Medulla oblongata (tissue), 1 donor: ENCODE results near the gene SERHL2.
"Not testable (repeated sequence)": the region's sequence is repeated elsewhere in the genome, so short reads cannot be mapped to it uniquely, and the experiment has no call there.

Experiments
- DNase-seq: peaks from one replicate; pipeline ENCODE4 v3.0.0-alpha.2; 2015; ENCODE audit errors: extremely low spot score

The SERHL2 gene

GRCh38 chr22:42574046-42574445, 20.3 kb downstream of the SERHL2 start:
- DNase-seq, result not testable (repeated sequence)

GRCh38 chr22:42574468-42574867, 20.7 kb downstream of the SERHL2 start:
- not testable (repeated sequence) for DNase-seq

GRCh38 chr22:42575996-42576574, 22.3 kb downstream of the SERHL2 start:
- not testable (repeated sequence) for DNase-seq

GRCh38 chr22:42577141-42577540, 23.4 kb downstream of the SERHL2 start:
- DNase-seq, result not testable (repeated sequence)

GRCh38 chr22:42577623-42578240, 24.0 kb downstream of the SERHL2 start:
- no peak for DNase-seq

- DNase-seq, result not testable (repeated sequence)
Observed at GRCh38 chr22:42580040-42580439, 26.3 kb downstream of the SERHL2 start.

- DNase-seq, result not testable (repeated sequence)
Observed at GRCh38 chr22:42581194-42581761, 27.5 kb downstream of the SERHL2 start.

GRCh38 chr22:42581762-42582716, 28.3 kb downstream of the SERHL2 start:
- peak; percentile 72 for DNase-seq

- DNase-seq, result no peak
Observed at GRCh38 chr22:42582987-42583386, 29.2 kb downstream of the SERHL2 start.

GRCh38 chr22:42584364-42584940, 30.7 kb downstream of the SERHL2 start:
- no peak for DNase-seq

- DNase-seq, result no peak
Observed at GRCh38 chr22:42585096-42585495, 31.3 kb downstream of the SERHL2 start.

- DNase-seq, result no peak
Observed at GRCh38 chr22:42586381-42586780, 32.6 kb downstream of the SERHL2 start.

- no peak for DNase-seq
Observed at GRCh38 chr22:42587588-42588175, 33.9 kb downstream of the SERHL2 start.

GRCh38 chr22:42591987-42592386, 38.2 kb downstream of the SERHL2 start:
- DNase-seq, result no peak

- DNase-seq, result no peak
Observed at GRCh38 chr22:42595434-42595833, 41.7 kb downstream of the SERHL2 start.

GRCh38 chr22:42596336-42596735, 42.6 kb downstream of the SERHL2 start:
- no peak for DNase-seq

- no peak for DNase-seq
Observed at GRCh38 chr22:42596863-42597530, 43.2 kb downstream of the SERHL2 start.

GRCh38 chr22:42601879-42602465, 48.2 kb downstream of the SERHL2 start:
- no peak for DNase-seq

- no peak for DNase-seq
Observed at GRCh38 chr22:42602470-42602869, 48.7 kb downstream of the SERHL2 start.

GRCh38 chr22:42603427-42603826, 49.7 kb downstream of the SERHL2 start:
- DNase-seq, result no peak
